22Rv1 (cell line): Measurements from ENCODE around the gene R3HDML.

Experiments
- H3K27ac ChIP-seq: fragments of 450-650 bp; 2 replicates; pipeline ENCODE4 v1.5.1; 2017
- ZFX ChIP-seq: fragments of 450-650 bp; IDR thresholded peaks from 2 replicates; pipeline ENCODE4 v1.6.1; 2017; ENCODE audit warnings: antibody characterized with exemption, borderline replicate concordance
- TF ChIP-seq, protein P1 (sequence below): fragments of 450-650 bp; IDR thresholded peaks from 2 replicates; pipeline ENCODE4 v1.5.1; 2017; ENCODE audit warnings: mild to moderate bottlenecking

The R3HDML gene

DNA sequence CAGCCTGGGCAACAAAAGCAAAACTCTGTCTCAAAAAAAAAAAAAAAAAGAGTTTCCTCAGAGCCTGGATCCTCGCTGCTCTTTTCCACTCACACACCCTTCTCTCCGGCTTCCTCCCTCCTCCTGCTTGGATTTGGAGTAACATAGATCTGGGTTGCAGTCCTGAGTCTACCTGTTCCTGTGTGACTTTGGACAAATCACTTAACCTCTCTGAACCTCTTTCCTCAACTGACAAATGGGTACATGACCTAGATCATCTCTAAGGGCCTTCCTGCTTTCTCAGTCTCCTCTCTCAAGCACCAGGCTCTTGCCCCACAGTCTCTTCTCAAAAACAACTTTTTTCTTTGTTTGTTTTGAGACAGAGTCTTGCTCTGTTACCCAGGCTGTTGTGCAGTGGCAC is 5.6 kb upstream of the R3HDML start:
- H3K27ac ChIP-seq: no peak overlapping the region
- TF ChIP-seq, protein P1, sequence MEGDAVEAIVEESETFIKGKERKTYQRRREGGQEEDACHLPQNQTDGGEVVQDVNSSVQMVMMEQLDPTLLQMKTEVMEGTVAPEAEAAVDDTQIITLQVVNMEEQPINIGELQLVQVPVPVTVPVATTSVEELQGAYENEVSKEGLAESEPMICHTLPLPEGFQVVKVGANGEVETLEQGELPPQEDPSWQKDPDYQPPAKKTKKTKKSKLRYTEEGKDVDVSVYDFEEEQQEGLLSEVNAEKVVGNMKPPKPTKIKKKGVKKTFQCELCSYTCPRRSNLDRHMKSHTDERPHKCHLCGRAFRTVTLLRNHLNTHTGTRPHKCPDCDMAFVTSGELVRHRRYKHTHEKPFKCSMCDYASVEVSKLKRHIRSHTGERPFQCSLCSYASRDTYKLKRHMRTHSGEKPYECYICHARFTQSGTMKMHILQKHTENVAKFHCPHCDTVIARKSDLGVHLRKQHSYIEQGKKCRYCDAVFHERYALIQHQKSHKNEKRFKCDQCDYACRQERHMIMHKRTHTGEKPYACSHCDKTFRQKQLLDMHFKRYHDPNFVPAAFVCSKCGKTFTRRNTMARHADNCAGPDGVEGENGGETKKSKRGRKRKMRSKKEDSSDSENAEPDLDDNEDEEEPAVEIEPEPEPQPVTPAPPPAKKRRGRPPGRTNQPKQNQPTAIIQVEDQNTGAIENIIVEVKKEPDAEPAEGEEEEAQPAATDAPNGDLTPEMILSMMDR: no peak
- no peak for TF ChIP-seq ZFX

- TF ChIP-seq, protein P1: no peak
- TF ChIP-seq ZFX: no peak
- H3K27ac ChIP-seq: no peak overlapping the region
Observed at GRCh38 chr20:44334306-44334705, 2.5 kb upstream of the R3HDML start.

DNA sequence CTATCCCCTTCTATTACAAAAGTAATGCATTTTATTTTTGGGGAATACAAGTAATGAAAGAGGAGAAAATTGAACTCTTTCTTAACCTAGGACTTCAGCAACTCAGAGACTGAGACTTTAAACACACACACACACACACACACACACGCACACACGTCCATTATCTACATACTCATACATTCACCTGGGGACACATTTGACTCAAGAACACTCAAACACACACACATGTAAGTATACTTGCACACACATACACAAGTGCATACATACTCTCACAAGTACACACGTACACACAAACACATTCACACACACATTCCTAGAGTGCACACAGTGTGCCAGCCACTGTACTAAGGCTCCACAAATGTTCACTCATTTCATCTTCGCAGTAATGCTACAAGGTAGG is 2.1 kb upstream of the R3HDML start:
- TF ChIP-seq, protein P1: no peak
- TF ChIP-seq ZFX: no peak
- no peak overlapping the region for H3K27ac ChIP-seq

DNA sequence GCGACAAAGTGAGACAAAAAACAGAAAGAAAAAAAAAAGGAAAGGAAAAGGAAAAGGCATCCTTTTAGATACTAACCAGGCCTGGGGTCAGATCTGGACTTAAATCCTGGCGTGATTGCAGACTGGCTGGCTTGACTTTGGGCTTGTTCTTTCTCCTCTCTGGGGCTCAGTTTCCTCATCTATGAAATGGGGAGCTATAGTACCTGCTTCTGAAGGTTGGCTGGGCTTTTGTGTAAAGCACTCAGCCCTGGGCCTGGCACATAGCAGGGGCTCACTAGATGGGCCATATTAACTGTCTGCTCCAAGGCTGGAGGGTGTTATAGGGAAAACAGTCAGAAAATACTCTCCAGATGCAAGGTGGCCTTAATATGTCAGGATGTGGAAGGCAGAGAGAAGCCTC is 1.2 kb upstream of the R3HDML start:
- no peak overlapping the region for H3K27ac ChIP-seq
- no peak for TF ChIP-seq ZFX
- TF ChIP-seq, protein P1: no peak

GRCh38 chr20:44336086-44336485 is 757 bp upstream of the R3HDML start:
- no peak overlapping the region for H3K27ac ChIP-seq

GRCh38 chr20:44342248-44342647 is 5.4 kb downstream of the R3HDML start:
- TF ChIP-seq ZFX: no peak
- TF ChIP-seq, protein P1: no peak
- no peak overlapping the region for H3K27ac ChIP-seq

More at GRCh38 chr20:44336086-44336485, 757 bp upstream of the R3HDML start:
- TF ChIP-seq ZFX: no peak
- TF ChIP-seq, protein P1: no peak

GRCh38 chr20:44343162-44343675 is 6.4 kb downstream of the R3HDML start:
- no peak overlapping the region for H3K27ac ChIP-seq
- TF ChIP-seq, protein P1: no peak
- no peak for TF ChIP-seq ZFX
